GM12878 (cell line): ENCODE data around the gene PYGB. TPM values are rescaled to one million over a fixed set of nuclear protein-coding genes. Genes with fewer than 3 reads are reported as not detected.

Experiments used
- ATAC-seq: fragments of 200-7000 bp; cut with Tn5 transposase; 3 replicates; pipeline ENCODE4 v1.9.1; 2020; ENCODE audit warnings: mild to moderate bottlenecking, moderate library complexity
- BruUV-seq: library from RNA; stranded (reverse); fragments of 400-500 nt; replicated peaks from 2 replicates; lab custom pipeline; 2021; lab: Mats Ljungman, UMichigan
- CTCF ChIA-PET: fragments of 300-600 bp; sonication (Branson Sonifier 250); formaldehyde crosslinking; extraction: SDS; loops from one replicate; lab custom pipeline; 2021; ENCODE audit warnings: inconsistent platforms; lab: Yijun Ruan, JAX
- POLR2A ChIA-PET: fragments of 350-600 bp; formaldehyde crosslinking; extraction: SDS; loops from one replicate; lab custom pipeline; 2021; ENCODE audit warnings: inconsistent platforms; lab: Charles Lee
- RAD21 ChIA-PET: fragments of 300-600 bp; sonication (Branson Sonifier 250); formaldehyde crosslinking; loops from one replicate; lab custom pipeline; 2023; ENCODE audit warnings: antibody characterized with exemption; ENCODE audit not compliant: unreplicated experiment; lab: Charles Lee
- SMC1A ChIA-PET: fragments of 300-600 bp; sonication (Branson Sonifier 250); formaldehyde crosslinking; loops from one replicate; lab custom pipeline; 2023; ENCODE audit not compliant: unreplicated experiment, uncharacterized antibody; lab: Charles Lee
- DNase-seq: peaks from one replicate; pipeline ENCODE4 v3.0.0-alpha.2; 2011; ENCODE audit warnings: low read depth, low spot score
- FAIRE-seq: peaks from 3 replicates; lab custom pipeline; 2011; peaks lifted over from hg19 to GRCh38; lab: Jason Lieb, UNC
- H2AFZ ChIP-seq: 2 replicates; pipeline ENCODE4 v1.6.0; 2011; ENCODE audit warnings: low read depth, low read length, control low read depth; ENCODE audit not compliant: control insufficient read depth
- H3K27ac ChIP-seq: 2 replicates; pipeline ENCODE4 v1.5.1; 2011; ENCODE audit warnings: control low read depth; ENCODE audit not compliant: control insufficient read depth, insufficient read depth
- H3K27me3 ChIP-seq, 2 experiments: replicated peaks in 1 of 2; 2 replicates each; pipeline versions ENCODE4 v1.6.0 to v1.6.1; 2011; ENCODE audit warnings: low read length in 1 of 2; ENCODE audit not compliant: control insufficient read depth in 2 of 2, insufficient read depth in 2 of 2
- H3K36me3 ChIP-seq, 2 experiments: 2 replicates each; pipeline ENCODE4 v1.5.1; 2011; ENCODE audit warnings: low read length in 1 of 2; ENCODE audit not compliant: control insufficient read depth in 2 of 2, insufficient read depth in 2 of 2
- H3K4me1 ChIP-seq: 2 replicates; pipeline ENCODE4 v1.6.1; 2011; ENCODE audit warnings: mild to moderate bottlenecking, low read length, moderate library complexity, mixed read lengths; ENCODE audit not compliant: control insufficient read depth, insufficient read depth
- H3K4me2 ChIP-seq: 2 replicates; pipeline ENCODE4 v1.6.0; 2011; ENCODE audit warnings: control low read depth; ENCODE audit not compliant: control insufficient read depth, insufficient read depth
- H3K4me3 ChIP-seq: fragments of 200-600 bp; sonication (generic); 2 replicates; pipeline ENCODE4 v1.5.1; 2016
- H3K79me2 ChIP-seq: 2 replicates; pipeline ENCODE4 v1.6.0; 2011; ENCODE audit warnings: low read length; ENCODE audit not compliant: control insufficient read depth, insufficient read depth
- H3K9ac ChIP-seq: 2 replicates; pipeline ENCODE4 v1.8.0; 2011; ENCODE audit warnings: low read length, control low read depth, mixed read lengths; ENCODE audit not compliant: control insufficient read depth, insufficient read depth
- H3K9me3 ChIP-seq: replicated peaks from 3 replicates; pipeline ENCODE4 v1.5.1; 2011; ENCODE audit warnings: mild to moderate bottlenecking, low read length; ENCODE audit not compliant: control insufficient read depth, insufficient read depth
- H4K20me1 ChIP-seq: 2 replicates; pipeline ENCODE4 v1.6.0; 2011; ENCODE audit not compliant: control insufficient read depth, insufficient read depth
- ASH2L ChIP-seq: fragments of 300-600, 200-600 bp; sonication (generic); IDR thresholded peaks from 2 replicates; pipeline ENCODE4 v1.6.1; 2017; ENCODE audit warnings: low read depth, mild to moderate bottlenecking, borderline replicate concordance
- BCL11A ChIP-seq: IDR thresholded peaks from 2 replicates; pipeline ENCODE4 v1.6.1; 2011; ENCODE audit warnings: low read depth, low read length
- CBX5 ChIP-seq: sonication (generic); IDR thresholded peaks from 2 replicates; pipeline ENCODE4 v1.6.1; 2016; ENCODE audit warnings: low read depth, moderate library complexity, mild to moderate bottlenecking, inconsistent platforms
- CREB1 ChIP-seq: IDR thresholded peaks from 2 replicates; pipeline ENCODE4 v1.6.1; 2012; ENCODE audit warnings: low read depth, mild to moderate bottlenecking, inconsistent platforms
- DPF2 ChIP-seq: fragments of 450-650 bp; IDR thresholded peaks from 2 replicates; pipeline ENCODE4 v1.6.1; 2017; ENCODE audit warnings: mild to moderate bottlenecking
- HDAC2 ChIP-seq: fragments of 200-600 bp; sonication (generic); IDR thresholded peaks from 2 replicates; pipeline ENCODE4 v1.6.1; 2017
- IRF4 ChIP-seq: IDR thresholded peaks from 2 replicates; pipeline ENCODE4 v1.6.1; 2011; ENCODE audit warnings: low read depth, low read length
- MEF2A ChIP-seq: IDR thresholded peaks from 2 replicates; pipeline ENCODE4 v1.6.1; 2011; ENCODE audit warnings: low read depth, mild to moderate bottlenecking, low read length, moderate library complexity; ENCODE audit not compliant: insufficient read depth
- MYB ChIP-seq: fragments of 150-350 bp; IDR thresholded peaks from 2 replicates; pipeline ENCODE4 v1.6.1; 2014; ENCODE audit warnings: mild to moderate bottlenecking, low read depth, low read length, borderline replicate concordance
- POLR2AphosphoS2 ChIP-seq: IDR thresholded peaks from 2 replicates; pipeline ENCODE4 v1.6.1; 2011; ENCODE audit warnings: low read depth, mild to moderate bottlenecking, low read length, improper control_type of control experiment, moderate library complexity
- SMC3 ChIP-seq: IDR thresholded peaks from 2 replicates; pipeline ENCODE4 v1.6.1; 2011; ENCODE audit warnings: low read length, improper control_type of control experiment, borderline replicate concordance
- ZSCAN29 ChIP-seq: fragments of 450-650 bp; IDR thresholded peaks from 2 replicates; pipeline ENCODE4 v1.6.1; 2017; ENCODE audit warnings: mild to moderate bottlenecking, moderate library complexity
- WGBS: methylation state at CpG from one replicate; pipeline ENCODE4 v1.1.6; 2016; ENCODE audit warnings: low lambda C conversion rate; ENCODE audit not compliant: insufficient replicate concordance, insufficient coverage; ENCODE audit errors: missing lambda C conversion rate; 5-methylcytosine and 5-hydroxymethylcytosine counted together
- in situ Hi-C: fragments of 300-500 bp; cut with MboI; formaldehyde crosslinking; loops from 9 replicates; pipeline ENCODE4 v1.14.3; 2018; ENCODE audit warnings: mixed read lengths
- intact Hi-C: fragments of 100-400 bp; cut with micrococcal nuclease; formaldehyde crosslinking; loops from one replicate; pipeline ENCODE4 v1.14.2; 2022; ENCODE audit not compliant: unreplicated experiment
- polyA plus RNA-seq, 11 experiments: library from polyadenylated mRNA; depleted of rRNA in 4 of 11; unstranded in 6 of 11; stranded (reverse) in 5 of 11; fragments of >200 nt; fragmentation: Nextera tagmentation in 4 of 11; fragmentation: Illumina TruSeq in 1 of 11; extraction: Ambion mirVana in 4 of 11; extraction: Trizol in 1 of 11; gene quantifications; 1 replicate in 1 of 11; 2 replicates in 10 of 11; pipeline versions ENCODE4 v1.2.1 to v1.2.3, GENCODE V29; 2011 to 2016; ENCODE audit warnings: inconsistent platforms in 2 of 11, missing spikeins in 2 of 11, low read depth in 1 of 11
- total RNA-seq, 4 experiments: library from RNA; depleted of rRNA in 3 of 4; stranded (reverse); fragments of >200 nt in 3 of 4; fragmentation: Illumina TruSeq in 1 of 4; extraction: Trizol in 1 of 4; gene quantifications; 2 replicates each; pipeline versions ENCODE4 v1.2.1 to v1.2.3, GENCODE V29; 2013 to 2021
- TF ChIP-seq, protein P1 (sequence below): fragments of 450-650 bp; IDR thresholded peaks from 2 replicates; pipeline ENCODE4 v1.6.1; 2016; ENCODE audit warnings: mild to moderate bottlenecking, moderate library complexity, borderline replicate concordance
- TF ChIP-seq, protein P2 (sequence below): IDR thresholded peaks from 2 replicates; pipeline ENCODE4 v1.6.1; 2012; ENCODE audit warnings: low read depth, low read length, improper control_type of control experiment
- TF ChIP-seq, protein P3 (sequence below): fragments of 450-650 bp; IDR thresholded peaks from 2 replicates; pipeline ENCODE4 v1.6.1; 2016; ENCODE audit warnings: mild to moderate bottlenecking
- TF ChIP-seq, protein P4 (sequence below): fragments of 450-650 bp; IDR thresholded peaks from 2 replicates; pipeline ENCODE4 v1.6.1; 2014; ENCODE audit warnings: mild to moderate bottlenecking

PYGB gene
- total and polyA plus RNA-seq, 10 of the 15 experiments (the other 5 are each of a cell fraction or from before 2014, with no cell fraction given), result 0.34 to 33.5 (median 21.8) TPM

DNA sequence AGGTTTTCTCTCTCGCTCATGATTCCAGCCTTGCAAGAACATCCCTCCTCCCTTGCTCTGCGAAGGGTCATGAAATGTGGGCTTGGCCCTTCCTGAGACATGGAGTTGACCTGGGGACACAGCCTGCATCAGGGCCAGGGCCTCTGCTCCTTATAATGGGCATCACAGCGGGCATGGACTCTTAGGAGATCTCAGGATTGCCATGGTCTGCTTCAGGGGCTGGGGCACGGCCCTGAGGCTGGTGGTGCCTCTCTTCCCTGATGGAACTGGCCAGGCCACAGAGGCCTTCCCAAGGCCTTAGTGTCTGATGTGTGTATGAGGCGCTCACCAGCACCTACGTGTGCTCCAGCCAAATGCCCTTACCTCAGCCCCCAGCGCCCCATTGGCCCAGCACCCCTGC, 28.5 kb upstream of the PYGB start:
- no peak for ATAC-seq
- H3K36me3 ChIP-seq, result peaks cover 3 to 6% of the 10 kb centered on the region in 2 experiments; a peak in 3 of 4 replicates
- TF ChIP-seq, protein P1, sequence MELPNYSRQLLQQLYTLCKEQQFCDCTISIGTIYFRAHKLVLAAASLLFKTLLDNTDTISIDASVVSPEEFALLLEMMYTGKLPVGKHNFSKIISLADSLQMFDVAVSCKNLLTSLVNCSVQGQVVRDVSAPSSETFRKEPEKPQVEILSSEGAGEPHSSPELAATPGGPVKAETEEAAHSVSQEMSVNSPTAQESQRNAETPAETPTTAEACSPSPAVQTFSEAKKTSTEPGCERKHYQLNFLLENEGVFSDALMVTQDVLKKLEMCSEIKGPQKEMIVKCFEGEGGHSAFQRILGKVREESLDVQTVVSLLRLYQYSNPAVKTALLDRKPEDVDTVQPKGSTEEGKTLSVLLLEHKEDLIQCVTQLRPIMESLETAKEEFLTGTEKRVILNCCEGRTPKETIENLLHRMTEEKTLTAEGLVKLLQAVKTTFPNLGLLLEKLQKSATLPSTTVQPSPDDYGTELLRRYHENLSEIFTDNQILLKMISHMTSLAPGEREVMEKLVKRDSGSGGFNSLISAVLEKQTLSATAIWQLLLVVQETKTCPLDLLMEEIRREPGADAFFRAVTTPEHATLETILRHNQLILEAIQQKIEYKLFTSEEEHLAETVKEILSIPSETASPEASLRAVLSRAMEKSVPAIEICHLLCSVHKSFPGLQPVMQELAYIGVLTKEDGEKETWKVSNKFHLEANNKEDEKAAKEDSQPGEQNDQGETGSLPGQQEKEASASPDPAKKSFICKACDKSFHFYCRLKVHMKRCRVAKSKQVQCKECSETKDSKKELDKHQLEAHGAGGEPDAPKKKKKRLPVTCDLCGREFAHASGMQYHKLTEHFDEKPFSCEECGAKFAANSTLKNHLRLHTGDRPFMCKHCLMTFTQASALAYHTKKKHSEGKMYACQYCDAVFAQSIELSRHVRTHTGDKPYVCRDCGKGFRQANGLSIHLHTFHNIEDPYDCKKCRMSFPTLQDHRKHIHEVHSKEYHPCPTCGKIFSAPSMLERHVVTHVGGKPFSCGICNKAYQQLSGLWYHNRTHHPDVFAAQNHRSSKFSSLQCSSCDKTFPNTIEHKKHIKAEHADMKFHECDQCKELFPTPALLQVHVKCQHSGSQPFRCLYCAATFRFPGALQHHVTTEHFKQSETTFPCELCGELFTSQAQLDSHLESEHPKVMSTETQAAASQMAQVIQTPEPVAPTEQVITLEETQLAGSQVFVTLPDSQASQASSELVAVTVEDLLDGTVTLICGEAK, result no peak
- TF ChIP-seq MYB (no peak), CREB1 (no peak), ASH2L (no peak), IRF4 (no peak), HDAC2 (no peak), MEF2A (no peak), POLR2AphosphoS2 (no peak), SMC3 (no peak), BCL11A (no peak), CBX5 (no peak), ZSCAN29 (no peak), DPF2 (no peak)
- TF ChIP-seq, protein P2, sequence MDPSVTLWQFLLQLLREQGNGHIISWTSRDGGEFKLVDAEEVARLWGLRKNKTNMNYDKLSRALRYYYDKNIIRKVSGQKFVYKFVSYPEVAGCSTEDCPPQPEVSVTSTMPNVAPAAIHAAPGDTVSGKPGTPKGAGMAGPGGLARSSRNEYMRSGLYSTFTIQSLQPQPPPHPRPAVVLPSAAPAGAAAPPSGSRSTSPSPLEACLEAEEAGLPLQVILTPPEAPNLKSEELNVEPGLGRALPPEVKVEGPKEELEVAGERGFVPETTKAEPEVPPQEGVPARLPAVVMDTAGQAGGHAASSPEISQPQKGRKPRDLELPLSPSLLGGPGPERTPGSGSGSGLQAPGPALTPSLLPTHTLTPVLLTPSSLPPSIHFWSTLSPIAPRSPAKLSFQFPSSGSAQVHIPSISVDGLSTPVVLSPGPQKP, result no peak
- TF ChIP-seq, protein P3, sequence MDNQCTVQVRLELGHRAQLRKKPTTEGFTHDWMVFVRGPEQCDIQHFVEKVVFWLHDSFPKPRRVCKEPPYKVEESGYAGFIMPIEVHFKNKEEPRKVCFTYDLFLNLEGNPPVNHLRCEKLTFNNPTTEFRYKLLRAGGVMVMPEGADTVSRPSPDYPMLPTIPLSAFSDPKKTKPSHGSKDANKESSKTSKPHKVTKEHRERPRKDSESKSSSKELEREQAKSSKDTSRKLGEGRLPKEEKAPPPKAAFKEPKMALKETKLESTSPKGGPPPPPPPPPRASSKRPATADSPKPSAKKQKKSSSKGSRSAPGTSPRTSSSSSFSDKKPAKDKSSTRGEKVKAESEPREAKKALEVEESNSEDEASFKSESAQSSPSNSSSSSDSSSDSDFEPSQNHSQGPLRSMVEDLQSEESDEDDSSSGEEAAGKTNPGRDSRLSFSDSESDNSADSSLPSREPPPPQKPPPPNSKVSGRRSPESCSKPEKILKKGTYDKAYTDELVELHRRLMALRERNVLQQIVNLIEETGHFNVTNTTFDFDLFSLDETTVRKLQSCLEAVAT, result no peak
- TF ChIP-seq, protein P4, sequence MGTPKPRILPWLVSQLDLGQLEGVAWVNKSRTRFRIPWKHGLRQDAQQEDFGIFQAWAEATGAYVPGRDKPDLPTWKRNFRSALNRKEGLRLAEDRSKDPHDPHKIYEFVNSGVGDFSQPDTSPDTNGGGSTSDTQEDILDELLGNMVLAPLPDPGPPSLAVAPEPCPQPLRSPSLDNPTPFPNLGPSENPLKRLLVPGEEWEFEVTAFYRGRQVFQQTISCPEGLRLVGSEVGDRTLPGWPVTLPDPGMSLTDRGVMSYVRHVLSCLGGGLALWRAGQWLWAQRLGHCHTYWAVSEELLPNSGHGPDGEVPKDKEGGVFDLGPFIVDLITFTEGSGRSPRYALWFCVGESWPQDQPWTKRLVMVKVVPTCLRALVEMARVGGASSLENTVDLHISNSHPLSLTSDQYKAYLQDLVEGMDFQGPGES, result no peak
- no peak for DNase-seq
- no TSS peak for BruUV-seq
- H3K27ac ChIP-seq, result no peak overlapping the region
- no peaks in the 10 kb centered on the region for H3K79me2 ChIP-seq
- no peak for FAIRE-seq
- H2AFZ ChIP-seq, result no peak overlapping the region
- RAD21 ChIA-PET, result no interaction called here
- H3K4me2 ChIP-seq, result no peak overlapping the region
- in situ Hi-C loops, result no loop called here
- SMC1A ChIA-PET, result no interaction called here
- H3K4me3 ChIP-seq, result no peak overlapping the region
- POLR2A ChIA-PET, result no interaction called here
- no peaks in the 10 kb centered on the region for H3K9me3 ChIP-seq
- intact Hi-C loops, result no loop called here
- no peaks in the 10 kb centered on the region for H4K20me1 ChIP-seq
- 89% methylated on average over 7 of the region's 7 CpGs for WGBS
- CTCF ChIA-PET, result interaction anchor here (0.9 to 1.2 kb wide), 2 partner anchors 16 to 1477 kb away, joined by 3 read pairs; no protein-coding TSS in a partner anchor
- no peak overlapping the region for H3K9ac ChIP-seq
- no peaks in the 10 kb centered on the region for H3K4me1 ChIP-seq
- H3K27me3 ChIP-seq, result no peaks in the 10 kb centered on the region
